ENCODE data around the gene SPOCK3. TPM values are rescaled to one million over a fixed set of nuclear protein-coding genes. Genes with fewer than 3 reads are reported as not detected.
A peak's percentile ranks its signal among the peaks of the same experiment; 100 is the strongest.

The SPOCK3 gene
- total RNA-seq, 2 experiments from 2014 or later, result not detected

DNA sequence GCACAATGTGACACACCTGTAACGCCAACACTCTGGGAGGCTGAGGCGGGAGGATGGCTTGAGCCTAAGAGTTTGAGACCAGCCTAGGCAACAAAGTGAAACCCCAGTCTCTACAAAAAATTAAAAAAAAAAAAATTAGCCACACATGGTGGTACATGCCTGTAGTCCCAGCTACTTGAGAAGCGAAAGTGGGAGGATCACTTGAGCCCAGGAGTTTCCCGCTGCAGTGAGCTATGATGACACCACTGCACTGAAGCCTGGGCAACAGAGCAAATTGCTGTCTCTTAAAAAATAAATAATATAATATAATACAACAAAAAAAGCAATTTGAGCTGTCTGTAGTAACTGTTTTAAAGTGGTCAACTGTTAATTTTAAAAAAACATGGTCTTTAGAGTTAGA is 13.2 kb downstream of the SPOCK3 start:
- ChIA-PET CTCF (no interaction called here), POLR2A (no interaction called here)

DNA sequence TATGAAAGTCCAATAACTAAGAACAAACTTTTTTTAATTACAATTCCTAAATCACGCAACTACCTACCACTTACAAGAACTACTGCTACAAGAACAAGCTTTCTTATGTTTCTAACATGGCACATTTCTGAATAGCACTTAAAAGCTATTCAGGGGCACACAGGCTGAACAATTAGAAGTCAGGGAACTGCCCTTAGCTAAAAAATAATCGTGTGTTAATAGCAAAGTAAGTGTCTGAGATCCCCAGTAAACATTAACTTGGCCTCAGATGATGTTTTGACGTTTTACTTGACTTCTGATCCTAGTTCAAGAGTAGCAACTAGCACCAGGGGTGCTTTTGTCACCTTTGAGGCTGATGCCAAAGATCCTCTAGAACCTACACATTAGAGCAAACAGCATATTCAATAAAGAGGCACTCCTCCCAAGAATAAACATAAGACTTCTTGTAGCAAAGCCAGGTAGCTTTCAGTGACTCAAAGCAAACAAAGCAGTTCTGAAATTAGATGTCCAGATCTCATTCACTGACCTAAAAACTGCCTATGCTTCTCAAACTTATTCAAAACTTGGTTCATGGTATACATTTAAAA is 16.2 kb downstream of the SPOCK3 start:
- Histone ChIP-seq H3K4me1 (ENCODE audit: insufficient read depth, low read length) (no peaks in the 10 kb centered on the region), H3K27me3 (ENCODE audit: control insufficient read depth in 1 of 2, insufficient read depth in 2 of 2, low read length in 2 of 2) (no peaks in the 10 kb centered on the region), H3K9me3 (ENCODE audit: control insufficient read depth in 1 of 2, insufficient read depth in 1 of 2, low read length in 2 of 2) (no peaks in the 10 kb centered on the region), H3K36me3 (ENCODE audit: insufficient read depth, low read length) (no peaks in the 10 kb centered on the region), H3K4me3 (ENCODE audit: low read length) (no peak overlapping the region), H3K27ac (ENCODE audit: low read depth in 1 of 2, low read length in 2 of 2) (no peak overlapping the region)
- ChIA-PET POLR2A (no interaction called here), CTCF (no interaction called here)
- Mint-ChIP-seq H3K36me3 (ENCODE audit: low read depth) (no peaks in the 10 kb centered on the region), H3K4me1 (ENCODE audit: low read depth) (no peaks in the 10 kb centered on the region), H3K27me3 (no peaks in the 10 kb centered on the region), H3K9me3 (peaks cover 2% of the 10 kb centered on the region), H3K27ac (no peak overlapping the region), H3K4me3 (no peak overlapping the region)
- ATAC-seq (ENCODE audit: poor library complexity), result no peak
- no peak for DNase-seq
- intact Hi-C loops (cut with DNase I, micrococcal nuclease), result no loop called here
- TF ChIP-seq, protein P1, sequence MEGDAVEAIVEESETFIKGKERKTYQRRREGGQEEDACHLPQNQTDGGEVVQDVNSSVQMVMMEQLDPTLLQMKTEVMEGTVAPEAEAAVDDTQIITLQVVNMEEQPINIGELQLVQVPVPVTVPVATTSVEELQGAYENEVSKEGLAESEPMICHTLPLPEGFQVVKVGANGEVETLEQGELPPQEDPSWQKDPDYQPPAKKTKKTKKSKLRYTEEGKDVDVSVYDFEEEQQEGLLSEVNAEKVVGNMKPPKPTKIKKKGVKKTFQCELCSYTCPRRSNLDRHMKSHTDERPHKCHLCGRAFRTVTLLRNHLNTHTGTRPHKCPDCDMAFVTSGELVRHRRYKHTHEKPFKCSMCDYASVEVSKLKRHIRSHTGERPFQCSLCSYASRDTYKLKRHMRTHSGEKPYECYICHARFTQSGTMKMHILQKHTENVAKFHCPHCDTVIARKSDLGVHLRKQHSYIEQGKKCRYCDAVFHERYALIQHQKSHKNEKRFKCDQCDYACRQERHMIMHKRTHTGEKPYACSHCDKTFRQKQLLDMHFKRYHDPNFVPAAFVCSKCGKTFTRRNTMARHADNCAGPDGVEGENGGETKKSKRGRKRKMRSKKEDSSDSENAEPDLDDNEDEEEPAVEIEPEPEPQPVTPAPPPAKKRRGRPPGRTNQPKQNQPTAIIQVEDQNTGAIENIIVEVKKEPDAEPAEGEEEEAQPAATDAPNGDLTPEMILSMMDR (IDR thresholded peaks at IDR 0.05), result no peak

More for the DNA sequence above, 13.2 kb downstream of the SPOCK3 start:
- Mint-ChIP-seq H3K9me3 (peaks cover 2% of the 10 kb centered on the region), H3K27ac (no peak overlapping the region), H3K4me1 (ENCODE audit: low read depth) (no peaks in the 10 kb centered on the region), H3K27me3 (no peaks in the 10 kb centered on the region), H3K4me3 (no peak overlapping the region), H3K36me3 (ENCODE audit: low read depth) (no peaks in the 10 kb centered on the region)
- no peaks in the 10 kb centered on the region for H3K9me3 ChIP-seq (ENCODE audit: control insufficient read depth in 1 of 2, insufficient read depth in 1 of 2, low read length in 2 of 2)
- no peaks in the 10 kb centered on the region for H3K4me1 ChIP-seq (ENCODE audit: insufficient read depth, low read length)
- intact Hi-C loops (cut with DNase I, micrococcal nuclease), result no loop called here
- H3K36me3 ChIP-seq (ENCODE audit: insufficient read depth, low read length), result no peaks in the 10 kb centered on the region
- no peak for ATAC-seq (ENCODE audit: poor library complexity)
- TF ChIP-seq, protein P1 (IDR thresholded peaks at IDR 0.05), result no peak
- no peaks in the 10 kb centered on the region for H3K27me3 ChIP-seq (ENCODE audit: control insufficient read depth in 1 of 2, insufficient read depth in 2 of 2, low read length in 2 of 2)
- H3K4me3 ChIP-seq (ENCODE audit: low read length), result no peak overlapping the region
- no peak overlapping the region for H3K27ac ChIP-seq (ENCODE audit: low read depth in 1 of 2, low read length in 2 of 2)
- peak in 1 of 14 experiments; percentile 1 for DNase-seq

DNA sequence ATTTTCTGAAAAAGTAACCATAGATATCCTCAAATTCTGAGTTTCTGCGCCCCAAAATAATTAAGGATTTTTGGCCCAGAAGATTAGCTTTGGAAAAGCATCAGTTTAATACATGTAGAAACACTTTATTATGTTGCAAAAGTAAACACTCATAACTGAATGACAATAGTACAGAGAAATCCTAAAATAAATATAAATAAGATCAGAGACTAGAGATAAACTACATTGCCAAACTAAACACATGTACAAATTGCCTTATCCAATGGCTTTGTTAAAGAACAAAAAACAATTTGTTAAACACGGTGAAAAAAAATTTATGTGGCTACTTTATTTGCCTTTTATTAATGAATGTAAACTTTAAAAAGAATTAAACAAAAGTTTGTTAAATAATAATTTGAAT is 17.5 kb downstream of the SPOCK3 start:
- TF ChIP-seq, protein P1 (IDR thresholded peaks at IDR 0.05), result no peak
- ATAC-seq (ENCODE audit: poor library complexity) (no peak), DNase-seq (no peak)
- Histone ChIP-seq H3K27me3 (ENCODE audit: control insufficient read depth in 1 of 2, insufficient read depth in 2 of 2, low read length in 2 of 2) (no peaks in the 10 kb centered on the region), H3K4me1 (ENCODE audit: insufficient read depth, low read length) (no peaks in the 10 kb centered on the region), H3K9me3 (ENCODE audit: control insufficient read depth in 1 of 2, insufficient read depth in 1 of 2, low read length in 2 of 2) (no peaks in the 10 kb centered on the region), H3K4me3 (ENCODE audit: low read length) (no peak overlapping the region), H3K36me3 (ENCODE audit: insufficient read depth, low read length) (no peaks in the 10 kb centered on the region), H3K27ac (ENCODE audit: low read depth in 1 of 2, low read length in 2 of 2) (no peak overlapping the region)
- ChIA-PET CTCF (no interaction called here), POLR2A (no interaction called here)
- no peaks in the 10 kb centered on the region for H3K4me1 Mint-ChIP-seq (ENCODE audit: low read depth)
- H3K27me3 Mint-ChIP-seq, result no peaks in the 10 kb centered on the region
- intact Hi-C loops (cut with DNase I, micrococcal nuclease), result no loop called here
- peaks cover 2% of the 10 kb centered on the region for H3K9me3 Mint-ChIP-seq
- H3K27ac Mint-ChIP-seq, result no peak overlapping the region
- H3K4me3 Mint-ChIP-seq, result no peak overlapping the region
- H3K36me3 Mint-ChIP-seq (ENCODE audit: low read depth), result no peaks in the 10 kb centered on the region

Data from CD4-positive, alpha-beta T cell (primary cell).